OCI-LY7 (cell line): Measurements from ENCODE around the gene BTRC.

Experiments
- CTCF ChIP-seq: fragments of 200-600 bp; sonication (generic); conservative IDR thresholded peaks from 2 replicates; pipeline ENCODE4 v1.5.1; 2014; ENCODE audit warnings: mild to moderate bottlenecking, antibody characterized with exemption, low read length, moderate library complexity, mixed read lengths
- EZH2phosphoT487 ChIP-seq: fragments of 200-600 bp; sonication (generic); IDR thresholded peaks from 2 replicates; pipeline ENCODE4 v1.6.1; 2018; ENCODE audit warnings: low read depth, borderline replicate concordance, mild to moderate bottlenecking, mixed run types, antibody characterized with exemption, low read length, moderate library complexity, mixed read lengths

GRCh38 chr10:101311185-101312066 is 42.5 kb upstream of the BTRC start:
- no peak for TF ChIP-seq EZH2phosphoT487
- TF ChIP-seq CTCF, result no peak
